GM13976 (cell line): ENCODE results near the gene FGFR2.

Experiments used
- DNase-seq: peaks from one replicate; pipeline ENCODE4 v3.0.0; 2012; ENCODE audit warnings: low spot score
- CTCF ChIP-seq: IDR thresholded peaks from 2 replicates; pipeline ENCODE4 v1.5.1; 2012; ENCODE audit warnings: borderline replicate concordance, mild to moderate bottlenecking; ENCODE audit not compliant: insufficient read depth; ENCODE audit errors: extremely low read depth, missing control alignments, control extremely low read depth
- in situ Hi-C: fragments of 300-500 bp; cut with MboI; formaldehyde crosslinking; loops from one replicate; pipeline ENCODE4 v1.12.0; 2022; ENCODE audit warnings: low sequenced_read_pairs, mixed read lengths, inconsistent platforms; ENCODE audit not compliant: unreplicated experiment

The FGFR2 gene

GRCh38 chr10:121484816-121485215 lies 113.4 kb downstream of the FGFR2 start:
- no peak for DNase-seq
- in situ Hi-C loops, result no loop called here
- no peak for TF ChIP-seq CTCF

- DNase-seq, result no peak
- TF ChIP-seq CTCF, result no peak
- in situ Hi-C loops, result no loop called here
These were observed 113.8 kb downstream of the FGFR2 start for GRCh38 chr10:121484401-121484800.

GRCh38 chr10:121481180-121481579 lies 117.1 kb downstream of the FGFR2 start:
- no peak for DNase-seq
- in situ Hi-C loops, result no loop called here
- no peak for TF ChIP-seq CTCF

GRCh38 chr10:121478556-121478955 lies 119.7 kb downstream of the FGFR2 start:
- in situ Hi-C loops, result no loop called here
- TF ChIP-seq CTCF, result no peak
- no peak for DNase-seq

- in situ Hi-C loops, result no loop called here
- TF ChIP-seq CTCF, result no peak
- no peak for DNase-seq
These were observed 128.2 kb downstream of the FGFR2 start for GRCh38 chr10:121469797-121470606.

- in situ Hi-C loops, result no loop called here
- no peak for DNase-seq
- no peak for TF ChIP-seq CTCF
These were observed 129.5 kb downstream of the FGFR2 start for GRCh38 chr10:121468726-121469125.
